Measurements from ENCODE around the gene DACT2.

DACT2 gene

DNA sequence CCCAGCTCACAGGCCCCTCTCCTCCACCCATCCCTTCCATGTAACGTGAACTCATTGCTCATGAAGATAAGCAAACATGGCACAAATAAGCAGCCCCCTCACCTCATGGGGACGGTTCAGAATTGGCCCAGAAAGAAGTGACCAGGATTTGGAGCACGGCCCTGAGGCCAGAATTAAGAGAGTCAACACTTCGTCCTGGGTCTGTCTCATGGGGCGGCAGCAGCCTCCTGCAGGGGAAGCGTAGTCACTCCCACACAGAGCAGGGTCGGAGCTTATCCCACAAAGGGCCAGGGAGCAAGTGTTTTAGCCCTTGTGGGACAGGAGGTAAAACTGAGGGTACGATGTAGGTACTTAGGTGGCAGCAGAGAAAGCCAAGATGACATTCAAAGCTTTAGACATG is 28.6 kb upstream of the DACT2 start:
- no peak for DNase-seq

DNA sequence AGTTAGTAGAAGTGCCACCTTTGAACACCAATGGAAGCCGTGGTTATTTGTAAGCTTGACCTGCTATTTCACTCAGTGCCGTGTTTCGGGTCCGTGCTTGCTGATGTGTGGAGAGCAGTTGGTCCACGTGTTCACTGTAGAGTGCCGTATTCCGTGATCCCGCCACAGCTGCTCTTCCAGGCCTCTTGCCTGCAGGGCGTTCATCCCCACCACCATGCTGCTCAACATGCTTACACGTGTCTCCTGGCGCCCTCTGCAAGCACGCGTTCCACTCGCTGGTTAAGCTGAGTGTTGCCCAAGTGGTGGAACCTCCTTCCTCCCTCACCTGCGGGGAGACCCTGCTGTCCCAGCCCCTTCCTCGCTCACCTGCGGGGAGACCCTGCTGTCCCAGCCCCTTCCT is 28.0 kb upstream of the DACT2 start:
- no peak for DNase-seq

GRCh38 chr6:168347053-168347452 is 27.5 kb upstream of the DACT2 start:
- DNase-seq, result no peak

GRCh38 chr6:168345896-168346754 is 26.5 kb upstream of the DACT2 start:
- DNase-seq, result no peak

DNA sequence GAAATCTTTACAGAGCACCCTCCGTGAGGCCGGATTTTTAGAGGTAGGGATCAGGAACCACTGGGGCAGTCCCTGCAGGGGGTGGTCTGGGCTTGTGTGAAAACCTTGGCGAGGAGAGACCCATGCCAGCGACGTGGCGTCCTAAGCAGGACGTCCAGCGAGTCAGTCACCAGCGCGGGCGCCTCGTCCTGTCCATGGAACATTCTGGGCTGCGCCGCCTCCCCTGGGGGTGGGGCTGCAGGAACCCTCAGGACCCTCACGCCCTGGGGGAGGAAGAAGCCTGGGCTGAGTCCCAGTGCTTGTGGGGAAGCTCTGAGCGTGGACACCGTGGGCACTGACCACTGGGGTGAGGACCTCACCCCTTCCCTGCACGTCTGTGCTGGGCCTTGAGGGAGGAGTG is 25.7 kb upstream of the DACT2 start:
- no peak for DNase-seq

DNA sequence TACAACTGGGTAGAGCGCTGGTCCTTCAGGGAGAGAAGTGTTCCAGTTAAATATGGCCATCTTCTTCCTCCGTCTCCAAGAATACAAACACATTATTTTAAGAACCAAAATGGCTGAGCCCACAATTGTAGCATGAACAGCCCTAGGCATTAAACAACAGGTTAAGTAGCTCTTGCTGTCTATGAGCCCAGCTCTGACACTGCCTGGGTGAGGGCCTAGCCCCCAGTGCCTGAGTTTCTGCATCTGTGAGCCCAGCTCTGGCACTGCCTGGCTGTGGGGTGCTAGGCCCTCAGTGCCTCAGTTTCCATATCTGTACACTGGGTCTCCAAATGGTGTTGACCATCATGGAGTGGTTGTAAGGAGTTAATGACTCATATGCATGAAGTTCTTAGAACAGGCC is 24.8 kb upstream of the DACT2 start:
- no peak for DNase-seq

GRCh38 chr6:168343239-168344150 is 23.9 kb upstream of the DACT2 start:
- DNase-seq, result no peak

- DNase-seq, result no peak
Observed at GRCh38 chr6:168342636-168343035, 23.1 kb upstream of the DACT2 start.

DNA sequence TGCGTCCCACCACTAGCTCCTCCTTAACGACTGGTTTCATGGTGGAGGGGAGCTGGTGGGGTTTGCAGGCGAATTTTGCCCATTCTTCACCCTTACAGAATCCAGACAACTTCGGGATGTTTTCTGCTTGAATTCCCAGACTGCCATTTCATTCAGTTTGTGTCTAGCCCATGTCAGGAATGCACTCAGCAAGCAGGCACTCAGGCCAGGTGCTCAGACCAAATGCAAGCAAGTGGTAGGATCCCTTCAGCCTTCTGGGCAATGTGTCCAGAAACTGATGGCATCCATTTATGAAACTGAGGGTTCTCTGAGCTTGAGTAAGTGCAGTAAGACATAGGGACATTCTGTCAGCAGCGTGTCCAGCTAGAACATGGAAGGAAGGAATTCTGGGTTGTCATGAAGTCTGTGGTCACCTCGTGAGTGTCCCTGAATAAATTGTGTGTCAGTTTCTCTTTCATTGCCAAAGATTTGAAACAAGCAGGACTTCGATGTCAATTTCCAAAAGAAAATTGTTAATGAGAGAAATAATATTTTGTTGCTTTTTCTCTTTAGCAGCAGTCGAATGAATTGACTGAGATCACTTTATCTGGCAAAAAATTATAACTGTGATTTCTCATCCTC is 21.8 kb upstream of the DACT2 start:
- no peak for DNase-seq

DNA sequence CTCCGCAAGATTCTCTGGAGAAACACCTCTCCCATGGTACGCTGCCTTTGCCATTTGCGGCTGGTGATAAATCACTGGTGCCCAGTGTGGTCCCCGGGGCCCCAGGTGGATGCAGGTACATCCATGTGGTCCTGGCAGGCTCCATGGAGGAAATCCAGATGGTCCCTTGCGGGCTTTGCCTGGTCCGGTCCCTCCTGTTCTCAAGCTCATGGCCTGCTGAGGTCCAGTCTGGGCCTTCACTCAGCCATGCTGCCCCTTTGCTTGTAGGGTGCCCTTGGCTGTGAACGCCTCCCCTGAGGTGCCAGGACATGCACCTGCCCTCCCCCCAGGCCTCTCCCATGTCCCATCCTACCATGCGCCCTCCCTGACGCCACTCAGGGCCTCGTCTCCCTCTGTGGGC is 21.2 kb upstream of the DACT2 start:
- DNase-seq, result no peak

DNA sequence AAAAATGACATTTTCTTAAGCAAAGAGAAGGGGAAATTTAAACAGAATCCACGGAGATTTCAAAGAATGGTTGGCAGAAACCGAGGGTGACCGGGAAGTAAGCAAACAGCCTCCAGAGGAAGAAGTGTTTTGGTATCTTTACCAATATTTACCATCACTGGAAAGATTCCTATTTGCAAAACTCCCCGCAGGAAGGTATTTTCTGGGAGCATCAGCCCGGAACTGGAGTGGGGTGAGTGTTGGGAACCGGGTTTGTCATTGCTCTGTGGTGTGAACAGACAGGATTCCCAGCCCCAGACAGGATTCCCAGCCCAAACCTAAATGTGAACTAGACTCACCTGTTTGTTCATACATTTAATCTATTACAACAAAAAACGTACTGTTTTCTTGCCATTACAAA is 19.2 kb upstream of the DACT2 start:
- no peak for DNase-seq

DNA sequence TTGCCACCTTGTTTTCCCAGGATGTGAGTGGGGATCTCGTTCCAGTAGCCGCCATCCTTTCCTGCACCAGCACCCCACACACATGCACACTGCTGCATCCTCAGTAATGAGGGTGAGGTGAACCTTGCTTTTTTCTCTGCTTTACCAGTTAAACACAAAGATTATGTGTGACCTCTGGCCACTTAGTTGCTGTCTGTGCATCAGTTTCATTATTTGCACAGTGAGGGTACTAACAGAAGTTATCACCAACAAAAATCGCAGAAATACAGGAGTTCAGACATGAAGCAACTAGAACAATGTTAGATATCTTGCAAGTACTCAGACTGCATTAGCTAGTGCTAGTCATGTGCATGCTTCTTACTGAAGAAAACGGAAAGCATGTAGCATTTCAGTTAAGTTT is 17.4 kb upstream of the DACT2 start:
- no peak for DNase-seq

DNA sequence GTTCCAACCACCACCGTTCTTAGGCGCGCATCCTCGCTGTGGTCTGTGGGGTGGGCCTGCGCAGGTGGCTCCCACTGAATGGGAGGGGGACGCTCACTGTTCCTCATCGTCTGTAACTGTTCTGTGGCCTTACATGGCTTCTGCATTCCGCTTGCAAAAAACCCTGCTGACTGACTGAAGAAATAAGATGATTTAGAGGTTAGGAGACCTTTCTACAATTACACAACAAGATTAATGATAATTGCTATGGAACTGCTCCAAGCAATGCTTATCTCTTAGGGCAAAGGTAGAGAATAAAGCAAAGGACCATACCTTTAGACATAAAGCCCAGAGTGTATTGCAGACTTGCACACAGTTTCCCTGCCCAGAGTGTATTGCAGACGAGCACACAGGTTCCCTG is 14.4 kb upstream of the DACT2 start:
- DNase-seq, result no peak

DNA sequence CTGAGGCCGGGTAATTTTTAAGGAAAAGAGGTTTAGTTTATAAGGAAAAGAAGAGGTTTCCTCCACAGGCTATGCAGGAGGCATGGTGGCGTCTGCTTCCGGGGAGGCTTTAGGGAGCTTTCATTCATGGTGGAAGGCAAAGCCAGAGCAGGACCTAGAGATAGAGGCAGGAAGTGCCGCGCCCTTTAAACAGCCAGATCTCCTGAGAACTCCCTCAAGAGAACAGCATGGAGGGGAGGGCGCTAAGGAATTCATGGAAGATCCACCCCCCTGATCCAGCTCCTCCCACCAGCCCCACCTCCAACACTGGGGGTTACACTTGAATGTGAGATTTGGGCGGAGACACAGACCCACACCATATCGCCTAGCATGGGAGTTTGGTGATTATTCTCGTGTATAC is 13.9 kb upstream of the DACT2 start:
- no peak for DNase-seq

DNA sequence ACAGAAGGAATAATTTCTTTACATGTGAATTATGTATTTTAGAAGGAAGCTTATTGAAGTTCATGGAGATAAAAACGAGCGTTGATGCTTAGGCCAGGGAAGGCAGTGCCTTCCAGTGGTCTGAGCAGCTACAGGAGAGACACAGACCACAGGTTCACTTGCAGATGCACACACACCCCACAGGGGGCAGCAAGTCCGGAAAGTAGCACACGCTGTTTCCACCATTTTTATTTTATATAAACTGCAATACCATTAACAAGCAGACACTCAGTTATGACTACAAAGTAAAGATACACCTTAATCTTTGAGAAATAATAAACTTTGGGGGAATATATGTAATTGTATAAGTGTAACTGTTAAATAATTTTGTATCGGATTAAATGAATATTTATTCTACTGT is 13.5 kb upstream of the DACT2 start:
- DNase-seq, result no peak

- DNase-seq, result no peak
Observed at GRCh38 chr6:168332020-168332419, 12.4 kb upstream of the DACT2 start.

DNA sequence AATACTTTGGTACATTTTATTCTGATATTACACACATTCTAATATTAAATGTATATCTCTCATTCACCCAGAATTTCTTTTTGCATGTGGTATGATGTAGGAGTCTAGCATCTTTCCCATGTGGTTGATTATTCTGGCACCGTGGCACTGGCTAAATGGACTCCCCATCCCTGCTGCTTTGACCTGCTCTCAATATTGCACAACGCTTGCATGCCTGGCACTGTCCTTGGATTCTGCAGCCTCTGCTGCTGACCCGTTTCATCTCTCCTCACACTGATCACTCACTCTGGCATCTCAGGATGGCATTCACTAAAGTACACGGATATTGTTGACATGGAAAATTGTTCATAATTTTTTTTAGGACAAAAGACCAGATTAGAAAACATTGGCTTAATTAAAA is 11.5 kb upstream of the DACT2 start:
- DNase-seq, result no peak

- DNase-seq, result no peak
Observed at GRCh38 chr6:168330403-168330802, 10.8 kb upstream of the DACT2 start.

DNA sequence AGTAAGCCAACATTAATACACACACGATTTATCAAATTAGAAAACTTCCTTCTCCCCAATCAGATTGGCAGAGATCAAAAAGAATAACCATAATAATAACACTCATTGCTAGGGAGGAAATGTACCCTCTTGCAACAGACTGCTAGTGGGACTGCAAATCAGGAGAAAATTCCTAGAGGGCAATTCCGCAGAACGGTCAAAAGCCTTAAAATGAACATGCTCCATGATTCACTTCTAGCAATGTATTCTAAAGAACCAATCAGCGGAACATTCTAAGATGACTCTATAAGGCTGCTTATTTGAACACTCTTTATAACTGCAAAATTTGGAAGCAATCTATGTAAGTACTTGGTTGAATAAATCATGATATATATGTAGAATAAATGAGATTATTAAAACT is 8.5 kb upstream of the DACT2 start:
- DNase-seq, result no peak

DNA sequence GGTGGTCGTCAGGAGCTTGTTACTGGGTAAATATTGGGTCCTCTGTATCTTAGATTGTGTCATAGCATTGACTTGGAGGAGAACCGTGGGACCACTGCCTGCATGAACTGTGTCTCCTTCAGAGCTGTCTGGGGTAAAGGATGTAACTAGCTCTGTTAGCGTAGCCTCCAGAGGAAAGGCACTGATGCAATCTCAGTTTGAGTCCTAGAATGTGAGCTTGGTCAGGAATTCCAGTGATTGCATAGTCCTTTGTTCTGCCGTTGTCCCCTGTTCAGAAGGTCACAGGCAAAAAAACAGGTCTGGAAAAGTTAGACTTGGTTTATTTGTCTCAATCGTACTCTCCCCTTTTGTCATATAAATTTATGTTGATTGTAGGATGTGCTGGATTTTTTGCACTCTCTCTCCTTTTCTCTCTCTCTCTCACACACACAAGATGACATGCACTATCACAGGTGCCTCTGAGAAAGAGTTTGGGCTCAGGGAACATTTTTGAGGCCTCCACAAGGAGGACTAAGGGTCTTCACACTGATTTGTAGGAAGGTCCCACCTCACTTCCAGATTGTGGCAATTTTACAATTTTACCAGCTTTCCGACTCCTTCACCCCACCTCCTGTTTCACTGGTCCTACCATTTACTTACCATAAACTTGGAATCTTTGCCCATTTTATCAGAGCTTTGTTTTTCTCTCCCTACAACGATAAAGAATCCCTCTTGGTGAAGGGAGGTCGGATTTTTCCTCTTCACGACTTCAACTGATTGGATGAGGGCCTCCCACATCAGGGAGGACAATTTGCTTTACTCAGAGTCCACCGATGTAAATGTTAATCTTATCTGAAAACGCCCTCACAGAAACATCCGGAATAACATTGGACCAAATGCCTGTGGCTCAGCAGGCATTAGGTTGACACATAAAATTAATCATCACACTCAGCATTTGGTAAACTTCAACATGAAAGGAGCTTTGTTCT is 7.0 kb upstream of the DACT2 start:
- DNase-seq, result peak; percentile 13

GRCh38 chr6:168322966-168323365 is 3.4 kb upstream of the DACT2 start:
- no peak for DNase-seq

DNA sequence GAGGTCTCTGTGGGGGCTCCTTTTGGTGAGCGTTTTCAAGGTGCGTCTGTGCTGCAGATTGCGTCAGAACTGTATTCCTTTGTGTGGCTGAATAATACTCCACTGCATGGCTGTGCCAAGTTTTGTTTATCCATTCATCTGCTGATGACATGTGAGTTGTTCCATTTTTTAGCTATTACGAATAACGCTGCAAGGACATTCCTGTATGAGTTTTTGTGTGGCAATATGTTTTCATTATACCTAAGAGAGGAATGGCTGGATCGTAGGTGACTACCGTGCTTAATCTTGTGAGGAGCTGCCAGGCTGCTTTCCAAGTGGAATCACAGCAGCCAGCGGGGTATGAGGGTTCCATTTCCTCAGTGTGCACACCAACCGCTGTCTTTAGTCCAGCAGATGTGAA is 1.1 kb upstream of the DACT2 start:
- DNase-seq, result no peak

Measured in fibroblast of skin of scalp (primary cell).